HEK293 (cell line): ENCODE results near the gene TM2D3.

Experiments used
- CTCF ChIA-PET: fragments of 350-600 bp; formaldehyde crosslinking; extraction: SDS; loops from one replicate; lab custom pipeline; 2021; ENCODE audit warnings: antibody characterized with exemption; lab: Yijun Ruan, JAX
- POLR2A ChIA-PET: fragments of 300-600 bp; formaldehyde crosslinking; extraction: SDS; loops from one replicate; lab custom pipeline; 2020; ENCODE audit warnings: antibody characterized with exemption, inconsistent platforms; lab: Yijun Ruan, JAX
- H3K27ac ChIP-seq: fragments of 200-500 bp; sonication (Bioruptor generic); 2 replicates; pipeline ENCODE4 v1.5.1; 2014; ENCODE audit warnings: low read depth, low read length, control low read depth, inconsistent platforms; ENCODE audit errors: extremely low read depth
- H3K36me3 ChIP-seq, 2 experiments: fragments of 200-500 bp in 1 of 2; sonication (Bioruptor generic) in 1 of 2; 1 replicate in 1 of 2; 2 replicates in 1 of 2; pipeline ENCODE4 v1.5.1; 2014 to 2017; ENCODE audit warnings: inconsistent platforms in 2 of 2, low read length in 2 of 2; ENCODE audit not compliant: control insufficient read depth in 2 of 2, insufficient read depth in 1 of 2
- H3K4me1 ChIP-seq: fragments of 200-500 bp; sonication (Bioruptor generic); 2 replicates; pipeline ENCODE4 v1.5.1; 2014; ENCODE audit warnings: mild to moderate bottlenecking, low read length, inconsistent platforms; ENCODE audit not compliant: control insufficient read depth, insufficient read depth
- H3K4me3 ChIP-seq: 2 replicates; pipeline ENCODE4 v1.5.1; 2011; ENCODE audit warnings: low read depth, mild to moderate bottlenecking, control low read depth, low read length, moderate library complexity
- H3K9me3 ChIP-seq: fragments of 200-500 bp; sonication (Bioruptor generic); 2 replicates; pipeline ENCODE4 v1.5.1; 2014; ENCODE audit warnings: low read depth, low read length, inconsistent platforms; ENCODE audit not compliant: control insufficient read depth, insufficient read depth
- GLI4 ChIP-seq: fragments of 450-650 bp; formaldehyde crosslinking; IDR thresholded peaks from 2 replicates; pipeline ENCODE4 v1.5.1; 2016; ENCODE audit warnings: missing biosample characterization, missing genetic modification characterization
- GLIS1 ChIP-seq: fragments of 450-650 bp; formaldehyde crosslinking; IDR thresholded peaks from 2 replicates; pipeline ENCODE4 v1.5.1; 2016; ENCODE audit warnings: missing biosample characterization, missing genetic modification characterization
- KLF1 ChIP-seq: fragments of 450-650 bp; formaldehyde crosslinking; IDR thresholded peaks from 2 replicates; pipeline ENCODE4 v1.5.1; 2016; ENCODE audit warnings: missing biosample characterization, missing genetic modification characterization
- ZIC2 ChIP-seq: fragments of 450-650 bp; formaldehyde crosslinking; IDR thresholded peaks from 2 replicates; pipeline ENCODE4 v1.5.1; 2016; ENCODE audit warnings: missing biosample characterization, missing genetic modification characterization
- ZNF10 ChIP-seq: fragments of 450-650 bp; formaldehyde crosslinking; IDR thresholded peaks from 2 replicates; pipeline ENCODE4 v1.5.1; 2017; ENCODE audit warnings: missing biosample characterization, missing genetic modification characterization
- ZNF138 ChIP-seq: fragments of 450-650 bp; formaldehyde crosslinking; IDR thresholded peaks from 2 replicates; pipeline ENCODE4 v1.5.1; 2016; ENCODE audit warnings: missing biosample characterization, missing genetic modification characterization, borderline replicate concordance
- ZNF202 ChIP-seq: fragments of 450-650 bp; formaldehyde crosslinking; IDR thresholded peaks from 2 replicates; pipeline ENCODE4 v1.5.1; 2016; ENCODE audit warnings: missing biosample characterization, missing genetic modification characterization, borderline replicate concordance
- ZNF211 ChIP-seq: fragments of 450-650 bp; formaldehyde crosslinking; IDR thresholded peaks from 2 replicates; pipeline ENCODE4 v1.5.1; 2016; ENCODE audit warnings: low read depth, missing biosample characterization, missing genetic modification characterization
- ZNF214 ChIP-seq: fragments of 450-650 bp; formaldehyde crosslinking; IDR thresholded peaks from 2 replicates; pipeline ENCODE4 v1.5.1; 2017; ENCODE audit warnings: missing biosample characterization, mild to moderate bottlenecking, missing genetic modification characterization, borderline replicate concordance
- ZNF266 ChIP-seq: fragments of 450-650 bp; formaldehyde crosslinking; IDR thresholded peaks from 2 replicates; pipeline ENCODE4 v1.5.1; 2016; ENCODE audit warnings: missing biosample characterization, missing genetic modification characterization, low read depth
- ZNF341 ChIP-seq: fragments of 450-650 bp; formaldehyde crosslinking; IDR thresholded peaks from 2 replicates; pipeline ENCODE4; 2016; ENCODE audit warnings: low read depth, missing biosample characterization, missing genetic modification characterization
- ZNF423 ChIP-seq: fragments of 450-650 bp; formaldehyde crosslinking; IDR thresholded peaks from 2 replicates; pipeline ENCODE4 v1.5.1; 2016; ENCODE audit warnings: missing biosample characterization, missing genetic modification characterization
- ZNF433 ChIP-seq: fragments of 450-650 bp; formaldehyde crosslinking; IDR thresholded peaks from 2 replicates; pipeline ENCODE4 v1.5.1; 2016; ENCODE audit warnings: missing biosample characterization, missing genetic modification characterization, low read depth
- ZNF521 ChIP-seq: fragments of 450-650 bp; formaldehyde crosslinking; IDR thresholded peaks from 2 replicates; pipeline ENCODE4 v1.5.1; 2017; ENCODE audit warnings: missing biosample characterization, mild to moderate bottlenecking, missing genetic modification characterization
- ZNF548 ChIP-seq: fragments of 450-650 bp; formaldehyde crosslinking; IDR thresholded peaks from 2 replicates; pipeline ENCODE4 v1.5.1; 2016; ENCODE audit warnings: missing biosample characterization, missing genetic modification characterization
- ZNF558 ChIP-seq: fragments of 450-650 bp; formaldehyde crosslinking; IDR thresholded peaks from 2 replicates; pipeline ENCODE4 v1.5.1; 2016; ENCODE audit warnings: missing biosample characterization, missing genetic modification characterization
- ZNF561 ChIP-seq: fragments of 450-650 bp; IDR thresholded peaks from 2 replicates; pipeline ENCODE4 v1.5.1; 2018; ENCODE audit warnings: missing biosample characterization, missing genetic modification characterization, borderline replicate concordance
- ZNF571 ChIP-seq: fragments of 450-650 bp; formaldehyde crosslinking; IDR thresholded peaks from 2 replicates; pipeline ENCODE4 v1.5.0; 2017; ENCODE audit warnings: missing biosample characterization, missing genetic modification characterization
- ZNF629 ChIP-seq: fragments of 450-650 bp; formaldehyde crosslinking; IDR thresholded peaks from 2 replicates; pipeline ENCODE4 v1.5.1; 2017; ENCODE audit warnings: missing biosample characterization, missing genetic modification characterization
- ZNF670 ChIP-seq: fragments of 450-650 bp; formaldehyde crosslinking; IDR thresholded peaks from 2 replicates; pipeline ENCODE4 v1.5.1; 2016; ENCODE audit warnings: missing biosample characterization, missing genetic modification characterization, low read depth
- ZNF837 ChIP-seq: fragments of 450-650 bp; formaldehyde crosslinking; IDR thresholded peaks from 2 replicates; pipeline ENCODE4 v1.5.1; 2016; ENCODE audit warnings: missing biosample characterization, missing genetic modification characterization
- TF ChIP-seq, protein P1 (sequence below): fragments of 450-650 bp; formaldehyde crosslinking; IDR thresholded peaks from 2 replicates; pipeline ENCODE4 v1.5.1; 2016; ENCODE audit warnings: missing biosample characterization, missing genetic modification characterization
- TF ChIP-seq, protein P2 (sequence below): fragments of 450-650 bp; formaldehyde crosslinking; IDR thresholded peaks from 2 replicates; pipeline ENCODE4 v1.5.1; 2016; ENCODE audit warnings: missing biosample characterization, missing genetic modification characterization
- TF ChIP-seq, protein P3 (sequence below): fragments of 450-650 bp; formaldehyde crosslinking; IDR thresholded peaks from 2 replicates; pipeline ENCODE4 v1.5.1; 2016; ENCODE audit warnings: missing biosample characterization, missing genetic modification characterization
- TF ChIP-seq, protein P4 (sequence below): fragments of 450-650 bp; formaldehyde crosslinking; optimal IDR thresholded peaks from 2 replicates; pipeline ENCODE3; 2016; ENCODE audit warnings: missing biosample characterization, mild to moderate bottlenecking, missing genetic modification characterization

Gene TM2D3

DNA sequence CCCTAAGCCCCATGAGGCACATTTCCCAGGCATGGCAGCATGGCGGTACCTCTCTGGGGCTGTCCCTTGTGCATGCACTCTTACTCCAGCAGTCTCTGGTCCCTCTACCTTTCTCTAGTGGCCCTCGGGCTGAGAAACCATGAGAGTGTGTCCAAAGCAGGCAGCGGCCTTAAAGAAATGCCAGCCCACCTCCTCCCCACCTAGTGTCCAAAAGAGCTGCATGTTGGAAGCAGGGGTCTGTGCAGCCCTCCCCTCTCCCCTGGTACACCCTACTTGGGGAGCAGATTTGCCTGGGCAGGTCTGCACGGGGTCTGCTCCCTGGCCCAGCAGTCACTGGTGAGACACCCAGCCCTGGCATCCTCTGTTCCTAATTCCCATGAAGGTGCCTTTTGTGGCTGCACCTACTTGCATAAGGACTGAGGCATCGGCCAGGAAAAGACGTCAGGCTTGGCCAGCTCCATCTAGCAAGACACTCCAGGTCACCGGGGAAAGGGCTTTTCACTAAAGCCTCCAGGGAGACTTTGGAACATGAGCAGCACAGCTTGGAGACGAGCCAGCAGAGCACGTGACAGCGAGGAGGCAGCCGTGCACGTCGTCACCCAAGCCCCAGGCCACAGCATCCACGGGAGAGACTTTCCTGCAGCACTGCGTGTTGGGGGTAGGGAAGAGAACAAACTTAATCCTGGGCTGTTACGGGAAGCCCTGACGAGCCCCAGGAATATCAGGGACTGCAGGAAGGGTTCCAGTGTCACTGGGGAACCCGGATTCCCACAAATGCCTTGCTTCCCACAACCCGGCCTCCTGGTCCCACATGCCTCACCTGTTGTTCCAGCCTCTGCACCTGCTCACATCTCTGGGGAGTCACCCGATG is 38.8 kb downstream of the TM2D3 start (continued):
- TF ChIP-seq, protein P1, sequence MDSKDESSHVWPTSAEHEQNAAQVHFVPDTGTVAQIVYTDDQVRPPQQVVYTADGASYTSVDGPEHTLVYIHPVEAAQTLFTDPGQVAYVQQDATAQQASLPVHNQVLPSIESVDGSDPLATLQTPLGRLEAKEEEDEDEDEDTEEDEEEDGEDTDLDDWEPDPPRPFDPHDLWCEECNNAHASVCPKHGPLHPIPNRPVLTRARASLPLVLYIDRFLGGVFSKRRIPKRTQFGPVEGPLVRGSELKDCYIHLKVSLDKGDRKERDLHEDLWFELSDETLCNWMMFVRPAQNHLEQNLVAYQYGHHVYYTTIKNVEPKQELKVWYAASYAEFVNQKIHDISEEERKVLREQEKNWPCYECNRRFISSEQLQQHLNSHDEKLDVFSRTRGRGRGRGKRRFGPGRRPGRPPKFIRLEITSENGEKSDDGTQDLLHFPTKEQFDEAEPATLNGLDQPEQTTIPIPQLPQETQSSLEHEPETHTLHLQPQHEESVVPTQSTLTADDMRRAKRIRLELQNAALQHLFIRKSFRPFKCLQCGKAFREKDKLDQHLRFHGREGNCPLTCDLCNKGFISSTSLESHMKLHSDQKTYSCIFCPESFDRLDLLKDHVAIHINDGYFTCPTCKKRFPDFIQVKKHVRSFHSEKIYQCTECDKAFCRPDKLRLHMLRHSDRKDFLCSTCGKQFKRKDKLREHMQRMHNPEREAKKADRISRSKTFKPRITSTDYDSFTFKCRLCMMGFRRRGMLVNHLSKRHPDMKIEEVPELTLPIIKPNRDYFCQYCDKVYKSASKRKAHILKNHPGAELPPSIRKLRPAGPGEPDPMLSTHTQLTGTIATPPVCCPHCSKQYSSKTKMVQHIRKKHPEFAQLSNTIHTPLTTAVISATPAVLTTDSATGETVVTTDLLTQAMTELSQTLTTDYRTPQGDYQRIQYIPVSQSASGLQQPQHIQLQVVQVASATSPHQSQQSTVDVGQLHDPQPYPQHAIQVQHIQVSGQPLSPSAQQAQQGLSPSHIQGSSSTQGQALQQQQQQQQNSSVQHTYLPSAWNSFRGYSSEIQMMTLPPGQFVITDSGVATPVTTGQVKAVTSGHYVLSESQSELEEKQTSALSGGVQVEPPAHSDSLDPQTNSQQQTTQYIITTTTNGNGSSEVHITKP, result peak; percentile 87
- TF ChIP-seq, protein P2, sequence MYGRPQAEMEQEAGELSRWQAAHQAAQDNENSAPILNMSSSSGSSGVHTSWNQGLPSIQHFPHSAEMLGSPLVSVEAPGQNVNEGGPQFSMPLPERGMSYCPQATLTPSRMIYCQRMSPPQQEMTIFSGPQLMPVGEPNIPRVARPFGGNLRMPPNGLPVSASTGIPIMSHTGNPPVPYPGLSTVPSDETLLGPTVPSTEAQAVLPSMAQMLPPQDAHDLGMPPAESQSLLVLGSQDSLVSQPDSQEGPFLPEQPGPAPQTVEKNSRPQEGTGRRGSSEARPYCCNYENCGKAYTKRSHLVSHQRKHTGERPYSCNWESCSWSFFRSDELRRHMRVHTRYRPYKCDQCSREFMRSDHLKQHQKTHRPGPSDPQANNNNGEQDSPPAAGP (tag by site-specific recombination), result no peak
- no peak for TF ChIP-seq ZNF211 (tag by site-specific recombination)
- peak; percentile 53; the same call in 1 of the 2 replicates for TF ChIP-seq ZNF341 (tag by site-specific recombination)
- peak; percentile 50; the same call in 1 of the 2 replicates for TF ChIP-seq ZNF629
- peak; percentile 37; the same call in 1 of the 2 replicates for TF ChIP-seq GLIS1 (tag by site-specific recombination)
- no peak for TF ChIP-seq ZNF138
- TF ChIP-seq, protein P3, sequence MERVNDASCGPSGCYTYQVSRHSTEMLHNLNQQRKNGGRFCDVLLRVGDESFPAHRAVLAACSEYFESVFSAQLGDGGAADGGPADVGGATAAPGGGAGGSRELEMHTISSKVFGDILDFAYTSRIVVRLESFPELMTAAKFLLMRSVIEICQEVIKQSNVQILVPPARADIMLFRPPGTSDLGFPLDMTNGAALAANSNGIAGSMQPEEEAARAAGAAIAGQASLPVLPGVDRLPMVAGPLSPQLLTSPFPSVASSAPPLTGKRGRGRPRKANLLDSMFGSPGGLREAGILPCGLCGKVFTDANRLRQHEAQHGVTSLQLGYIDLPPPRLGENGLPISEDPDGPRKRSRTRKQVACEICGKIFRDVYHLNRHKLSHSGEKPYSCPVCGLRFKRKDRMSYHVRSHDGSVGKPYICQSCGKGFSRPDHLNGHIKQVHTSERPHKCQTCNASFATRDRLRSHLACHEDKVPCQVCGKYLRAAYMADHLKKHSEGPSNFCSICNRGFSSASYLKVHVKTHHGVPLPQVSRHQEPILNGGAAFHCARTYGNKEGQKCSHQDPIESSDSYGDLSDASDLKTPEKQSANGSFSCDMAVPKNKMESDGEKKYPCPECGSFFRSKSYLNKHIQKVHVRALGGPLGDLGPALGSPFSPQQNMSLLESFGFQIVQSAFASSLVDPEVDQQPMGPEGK (tag by site-specific recombination), result peak; percentile 49; the same call in 1 of the 2 replicates

DNA sequence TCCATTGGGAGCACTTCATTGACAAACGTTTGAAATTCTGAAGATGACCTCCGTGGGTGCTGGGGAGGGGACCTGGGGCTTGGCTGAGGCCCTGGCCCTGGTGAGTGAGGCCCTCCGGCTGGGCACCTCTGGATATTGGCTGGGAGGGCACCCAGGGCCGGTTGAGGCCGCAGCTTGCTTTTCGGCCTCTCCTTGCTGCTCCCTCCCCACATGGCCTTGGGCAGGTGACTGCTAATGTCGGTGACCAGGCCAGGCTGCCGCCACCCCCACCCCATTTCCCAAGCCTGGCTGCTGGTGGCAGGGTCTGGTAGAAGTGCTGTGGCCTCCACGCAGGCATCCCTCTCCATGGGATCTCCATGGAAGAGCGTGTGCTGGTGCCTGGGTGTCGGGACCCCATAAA is 39.5 kb downstream of the TM2D3 start:
- Histone ChIP-seq H3K27ac (no peak overlapping the region; the same call in 1 of the 2 replicates), H3K36me3 (peaks cover 0 to 6% of the 10 kb centered on the region in 2 experiments; a peak in 1 of 3 replicates), H3K4me1 (peaks cover 22% of the 10 kb centered on the region), H3K4me3 (no peak overlapping the region)
- POLR2A ChIA-PET, result no interaction called here
- CTCF ChIA-PET, result interaction anchor here (2.5 kb wide), 1 partner anchor 28 kb away, joined by 13 read pairs; no protein-coding TSS in a partner anchor
- TF ChIP-seq ZNF561 (tag by site-specific recombination) (no peak), ZNF10 (tag by site-specific recombination) (no peak), ZIC2 (tag by site-specific recombination) (no peak), ZNF837 (no peak), ZNF214 (no peak), ZNF558 (tag by site-specific recombination) (no peak), ZNF571 (tag by site-specific recombination) (no peak), ZNF423 (tag by site-specific recombination) (no peak), KLF1 (no peak), ZNF433 (tag by site-specific recombination) (no peak), ZNF202 (tag by site-specific recombination) (no peak), ZNF521 (tag by site-specific recombination) (no peak), ZNF266 (tag by site-specific recombination) (no peak), ZNF670 (no peak), ZNF548 (no peak), GLI4 (no peak)
- TF ChIP-seq, protein P3 (tag by site-specific recombination), result no peak
- TF ChIP-seq, protein P4, sequence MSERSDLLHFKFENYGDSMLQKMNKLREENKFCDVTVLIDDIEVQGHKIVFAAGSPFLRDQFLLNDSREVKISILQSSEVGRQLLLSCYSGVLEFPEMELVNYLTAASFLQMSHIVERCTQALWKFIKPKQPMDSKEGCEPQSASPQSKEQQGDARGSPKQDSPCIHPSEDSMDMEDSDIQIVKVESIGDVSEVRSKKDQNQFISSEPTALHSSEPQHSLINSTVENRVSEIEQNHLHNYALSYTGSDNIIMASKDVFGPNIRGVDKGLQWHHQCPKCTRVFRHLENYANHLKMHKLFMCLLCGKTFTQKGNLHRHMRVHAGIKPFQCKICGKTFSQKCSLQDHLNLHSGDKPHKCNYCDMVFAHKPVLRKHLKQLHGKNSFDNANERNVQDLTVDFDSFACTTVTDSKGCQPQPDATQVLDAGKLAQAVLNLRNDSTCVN, result no peak
- TF ChIP-seq, all 188 proteins: peak for 0
- no peaks in the 10 kb centered on the region for H3K9me3 ChIP-seq
